ENCODE data around the gene MGAM2.

DNA sequence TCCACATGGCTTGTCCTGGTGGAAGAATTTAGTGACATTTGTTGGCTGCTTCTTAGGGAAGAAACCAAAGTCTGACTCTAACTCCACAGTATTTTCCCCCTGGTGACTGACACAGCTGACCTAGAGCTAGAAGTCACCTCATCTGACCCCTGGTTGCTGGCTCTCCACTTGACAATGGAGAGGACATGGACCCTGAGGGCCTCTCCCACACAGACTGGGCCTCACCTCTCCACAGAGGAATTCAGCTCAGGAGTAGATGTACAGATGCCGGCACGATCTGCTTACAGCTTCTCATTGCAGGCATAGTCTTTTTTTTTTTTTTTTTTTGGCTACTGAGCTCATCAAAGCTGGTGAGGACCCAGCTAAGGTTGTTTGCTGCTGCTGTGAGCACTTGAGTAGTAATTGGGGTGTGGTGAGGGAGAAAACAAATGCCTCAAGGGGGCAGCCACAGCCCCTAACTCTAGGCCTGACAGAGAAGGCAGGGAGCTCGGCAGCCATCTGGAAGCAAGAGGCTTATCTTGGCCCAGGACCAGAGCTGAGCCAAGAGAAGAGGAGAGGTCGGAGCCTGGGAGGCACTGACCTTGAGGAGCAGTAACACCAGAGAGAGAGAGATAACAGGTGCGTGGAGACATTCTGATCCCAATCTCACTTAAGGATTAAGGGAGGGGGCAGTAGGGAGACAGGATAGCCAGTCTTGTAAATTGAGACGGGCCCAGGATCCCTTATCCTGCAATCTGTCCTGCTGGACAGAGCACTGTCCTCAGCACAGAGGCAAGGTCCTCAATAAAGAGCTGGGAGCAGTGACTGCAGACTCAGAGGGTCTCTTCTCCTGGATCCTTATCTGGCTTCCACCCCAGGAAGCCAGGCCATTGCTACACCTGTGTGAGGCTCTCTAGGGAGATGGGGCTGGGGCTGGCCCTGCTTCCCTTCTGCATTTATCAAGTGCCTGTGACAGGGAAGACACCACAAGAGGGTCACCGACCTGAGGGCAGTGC, 136.9 kb downstream of the MGAM2 start:
- TF ChIP-seq, protein P1, sequence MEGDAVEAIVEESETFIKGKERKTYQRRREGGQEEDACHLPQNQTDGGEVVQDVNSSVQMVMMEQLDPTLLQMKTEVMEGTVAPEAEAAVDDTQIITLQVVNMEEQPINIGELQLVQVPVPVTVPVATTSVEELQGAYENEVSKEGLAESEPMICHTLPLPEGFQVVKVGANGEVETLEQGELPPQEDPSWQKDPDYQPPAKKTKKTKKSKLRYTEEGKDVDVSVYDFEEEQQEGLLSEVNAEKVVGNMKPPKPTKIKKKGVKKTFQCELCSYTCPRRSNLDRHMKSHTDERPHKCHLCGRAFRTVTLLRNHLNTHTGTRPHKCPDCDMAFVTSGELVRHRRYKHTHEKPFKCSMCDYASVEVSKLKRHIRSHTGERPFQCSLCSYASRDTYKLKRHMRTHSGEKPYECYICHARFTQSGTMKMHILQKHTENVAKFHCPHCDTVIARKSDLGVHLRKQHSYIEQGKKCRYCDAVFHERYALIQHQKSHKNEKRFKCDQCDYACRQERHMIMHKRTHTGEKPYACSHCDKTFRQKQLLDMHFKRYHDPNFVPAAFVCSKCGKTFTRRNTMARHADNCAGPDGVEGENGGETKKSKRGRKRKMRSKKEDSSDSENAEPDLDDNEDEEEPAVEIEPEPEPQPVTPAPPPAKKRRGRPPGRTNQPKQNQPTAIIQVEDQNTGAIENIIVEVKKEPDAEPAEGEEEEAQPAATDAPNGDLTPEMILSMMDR (IDR thresholded peaks at IDR 0.05 in 2 of 3, conservative IDR thresholded peaks at IDR 0.05 in 1 of 3; ENCODE audit: control insufficient read depth in 2 of 3, extremely low read depth in 1 of 3, insufficient read depth in 1 of 3, low read depth in 3 of 3, low read length in 3 of 3) = no peak
- TF ChIP-seq BRCA1 (IDR thresholded peaks at IDR 0.05; ENCODE audit: low read depth, low read length) = no peak
- no peak for TF ChIP-seq FOXM1 (IDR thresholded peaks at IDR 0.05; ENCODE audit: low read depth, low read length)
- TF ChIP-seq TARDBP (IDR thresholded peaks at IDR 0.05; ENCODE audit: borderline replicate concordance) = no peak
- TF ChIP-seq, protein P2, sequence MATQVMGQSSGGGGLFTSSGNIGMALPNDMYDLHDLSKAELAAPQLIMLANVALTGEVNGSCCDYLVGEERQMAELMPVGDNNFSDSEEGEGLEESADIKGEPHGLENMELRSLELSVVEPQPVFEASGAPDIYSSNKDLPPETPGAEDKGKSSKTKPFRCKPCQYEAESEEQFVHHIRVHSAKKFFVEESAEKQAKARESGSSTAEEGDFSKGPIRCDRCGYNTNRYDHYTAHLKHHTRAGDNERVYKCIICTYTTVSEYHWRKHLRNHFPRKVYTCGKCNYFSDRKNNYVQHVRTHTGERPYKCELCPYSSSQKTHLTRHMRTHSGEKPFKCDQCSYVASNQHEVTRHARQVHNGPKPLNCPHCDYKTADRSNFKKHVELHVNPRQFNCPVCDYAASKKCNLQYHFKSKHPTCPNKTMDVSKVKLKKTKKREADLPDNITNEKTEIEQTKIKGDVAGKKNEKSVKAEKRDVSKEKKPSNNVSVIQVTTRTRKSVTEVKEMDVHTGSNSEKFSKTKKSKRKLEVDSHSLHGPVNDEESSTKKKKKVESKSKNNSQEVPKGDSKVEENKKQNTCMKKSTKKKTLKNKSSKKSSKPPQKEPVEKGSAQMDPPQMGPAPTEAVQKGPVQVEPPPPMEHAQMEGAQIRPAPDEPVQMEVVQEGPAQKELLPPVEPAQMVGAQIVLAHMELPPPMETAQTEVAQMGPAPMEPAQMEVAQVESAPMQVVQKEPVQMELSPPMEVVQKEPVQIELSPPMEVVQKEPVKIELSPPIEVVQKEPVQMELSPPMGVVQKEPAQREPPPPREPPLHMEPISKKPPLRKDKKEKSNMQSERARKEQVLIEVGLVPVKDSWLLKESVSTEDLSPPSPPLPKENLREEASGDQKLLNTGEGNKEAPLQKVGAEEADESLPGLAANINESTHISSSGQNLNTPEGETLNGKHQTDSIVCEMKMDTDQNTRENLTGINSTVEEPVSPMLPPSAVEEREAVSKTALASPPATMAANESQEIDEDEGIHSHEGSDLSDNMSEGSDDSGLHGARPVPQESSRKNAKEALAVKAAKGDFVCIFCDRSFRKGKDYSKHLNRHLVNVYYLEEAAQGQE (IDR thresholded peaks at IDR 0.05; ENCODE audit: low read depth, low read length) = no peak
- TF ChIP-seq CEBPB (IDR thresholded peaks at IDR 0.05; ENCODE audit: borderline replicate concordance in 1 of 2, low read depth in 2 of 2, low read length in 2 of 2) = no peak
- no peak for TF ChIP-seq SREBF2 (IDR thresholded peaks at IDR 0.05; ENCODE audit: low read length)
- TF ChIP-seq, protein P3, sequence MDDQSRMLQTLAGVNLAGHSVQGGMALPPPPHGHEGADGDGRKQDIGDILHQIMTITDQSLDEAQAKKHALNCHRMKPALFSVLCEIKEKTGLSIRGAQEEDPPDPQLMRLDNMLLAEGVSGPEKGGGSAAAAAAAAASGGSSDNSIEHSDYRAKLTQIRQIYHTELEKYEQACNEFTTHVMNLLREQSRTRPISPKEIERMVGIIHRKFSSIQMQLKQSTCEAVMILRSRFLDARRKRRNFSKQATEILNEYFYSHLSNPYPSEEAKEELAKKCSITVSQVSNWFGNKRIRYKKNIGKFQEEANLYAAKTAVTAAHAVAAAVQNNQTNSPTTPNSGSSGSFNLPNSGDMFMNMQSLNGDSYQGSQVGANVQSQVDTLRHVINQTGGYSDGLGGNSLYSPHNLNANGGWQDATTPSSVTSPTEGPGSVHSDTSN (IDR thresholded peaks at IDR 0.05; ENCODE audit: insufficient replicate concordance, low read depth, low read length) = no peak
- no peak for TF ChIP-seq SUZ12 (IDR thresholded peaks at IDR 0.05; ENCODE audit: unreplicated experiment)
- TF ChIP-seq EP300 (IDR thresholded peaks at IDR 0.05; ENCODE audit: borderline replicate concordance in 1 of 2, control insufficient read depth in 1 of 2, low read depth in 2 of 2, low read length in 2 of 2) = no peak
